NCI-H2196 (cell line): ENCODE data around the gene RIMBP2.

ENCODE experiments used
- DNase-seq: peaks from one replicate; lab custom pipeline; 2025; ENCODE audit not compliant: unreplicated experiment; lab: John Stamatoyannopoulos, UW

The RIMBP2 gene

DNA sequence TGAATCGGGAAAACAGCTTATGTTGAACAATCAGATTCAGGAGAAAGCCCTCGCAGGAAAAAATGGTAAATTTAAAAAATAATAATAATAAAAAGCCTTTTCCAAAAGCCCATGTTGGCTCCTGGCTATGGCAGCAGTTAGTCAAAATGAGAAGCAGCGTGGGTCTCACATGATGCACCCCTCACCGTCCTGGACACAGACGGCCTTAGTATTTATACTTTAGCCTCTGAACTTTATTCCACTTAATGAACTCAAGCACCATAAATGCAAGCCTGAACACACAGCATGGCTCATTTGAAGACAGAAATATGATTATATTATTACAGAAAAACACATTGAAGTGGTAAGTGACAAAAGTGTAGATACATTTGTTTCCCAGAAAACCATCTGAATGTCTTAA, 160.9 kb downstream of the RIMBP2 start:
- no peak for DNase-seq

GRCh38 chr12:130552483-130552996, 163.6 kb downstream of the RIMBP2 start:
- DNase-seq, result no peak

DNA sequence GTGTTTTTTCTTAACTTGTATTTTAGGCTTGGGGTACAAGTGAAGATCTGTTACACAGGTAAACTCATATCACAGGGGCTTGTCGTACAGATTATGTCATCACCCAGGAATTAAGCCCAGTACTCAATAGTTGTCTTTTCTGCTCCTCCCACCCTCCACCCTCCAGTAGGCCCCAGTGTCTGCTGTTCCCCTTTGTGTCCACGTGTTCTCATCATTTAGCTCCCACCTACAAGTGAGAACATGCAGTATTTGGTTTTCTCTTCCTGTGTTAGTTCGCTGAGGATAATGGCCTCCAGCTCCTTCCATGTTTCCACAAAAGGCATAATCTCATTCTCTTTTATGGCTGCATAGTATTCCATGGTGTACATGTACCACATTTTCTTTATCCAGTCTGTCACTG, 166.7 kb downstream of the RIMBP2 start:
- no peak for DNase-seq

- DNase-seq, result no peak
These were observed 168.5 kb downstream of the RIMBP2 start for GRCh38 chr12:130547480-130548155.

DNA sequence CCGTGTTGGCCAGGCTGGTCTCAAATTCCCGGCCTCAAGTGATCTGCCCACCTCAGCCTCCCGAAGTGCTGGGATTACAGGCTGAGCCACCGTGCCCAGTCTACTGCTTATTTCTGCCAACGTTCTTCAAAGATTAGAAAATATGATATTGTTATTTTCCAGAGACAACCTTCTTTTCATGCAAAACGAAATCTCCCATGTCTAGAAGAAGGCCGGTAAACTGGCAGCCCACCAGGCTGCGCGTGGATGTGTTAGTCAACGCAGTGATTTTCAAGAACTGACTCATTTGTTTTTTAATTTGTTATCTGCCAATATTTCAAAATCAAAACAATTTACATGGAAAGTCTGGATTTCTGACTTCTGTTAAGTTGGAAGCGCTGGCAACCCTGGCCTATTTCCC, 169.6 kb downstream of the RIMBP2 start:
- no peak for DNase-seq

- DNase-seq, result no peak
These were observed 170.6 kb downstream of the RIMBP2 start for GRCh38 chr12:130545475-130545874.

- DNase-seq, result no peak
These were observed 175.7 kb downstream of the RIMBP2 start for GRCh38 chr12:130540376-130540775.

DNA sequence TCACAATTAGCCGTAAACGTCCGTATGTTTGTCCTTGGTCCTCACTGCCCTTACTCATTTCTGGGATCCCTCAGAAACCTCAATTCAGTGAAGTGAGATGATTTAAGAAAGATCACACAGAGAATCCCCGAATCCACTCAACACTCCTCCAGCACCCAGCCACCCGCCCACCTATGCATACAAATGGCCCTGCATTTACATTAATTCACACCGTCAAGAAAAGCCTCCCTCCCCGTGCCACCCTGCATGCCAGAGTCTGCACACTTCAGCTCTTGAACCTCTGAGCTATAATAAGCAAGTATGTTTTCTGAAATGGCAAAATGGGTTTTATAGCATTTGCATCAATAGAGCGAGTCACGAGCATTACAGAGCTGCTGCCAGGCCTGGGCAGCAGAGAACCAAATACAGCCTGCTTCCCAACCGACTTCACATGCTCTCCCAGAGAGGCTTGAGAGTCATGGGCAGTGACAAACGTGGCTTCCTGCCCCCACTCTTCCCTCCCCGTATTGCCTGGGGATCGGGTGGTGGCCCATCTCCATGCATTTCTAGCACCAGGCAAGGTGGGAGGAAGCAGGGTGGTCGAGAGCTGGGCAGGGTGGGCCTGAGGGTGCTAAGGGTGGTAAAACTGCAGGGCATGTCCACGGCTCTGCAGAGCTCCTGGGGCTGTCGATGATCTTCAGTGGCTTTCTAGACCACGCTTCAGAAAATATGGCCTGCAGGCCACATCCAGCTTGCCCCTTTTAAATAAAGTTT, 177.6 kb downstream of the RIMBP2 start:
- no peak for DNase-seq

DNA sequence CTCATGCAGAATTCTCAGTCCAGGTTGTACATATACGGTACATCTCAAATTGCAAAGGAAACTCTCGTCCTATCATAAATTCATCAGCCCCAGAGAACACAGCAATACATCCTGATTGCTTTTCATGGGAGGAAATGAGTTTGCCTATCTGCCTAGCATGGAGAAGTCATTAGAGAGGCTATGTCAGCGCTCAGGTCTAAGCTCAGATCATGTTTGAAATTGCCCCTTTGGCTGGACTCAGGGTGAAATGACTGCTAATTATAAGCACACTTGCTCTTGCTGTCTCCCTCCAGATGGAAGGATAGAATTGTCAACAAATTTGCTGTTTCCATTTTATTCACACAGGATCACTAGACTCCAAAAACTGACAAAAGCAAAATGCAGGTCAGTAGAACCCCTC, 178.4 kb downstream of the RIMBP2 start:
- DNase-seq, result no peak

- peak; percentile 10 for DNase-seq
These were observed 179.0 kb downstream of the RIMBP2 start for GRCh38 chr12:130537051-130537450.

- no peak for DNase-seq
These were observed 185.7 kb downstream of the RIMBP2 start for GRCh38 chr12:130530429-130530828.

DNA sequence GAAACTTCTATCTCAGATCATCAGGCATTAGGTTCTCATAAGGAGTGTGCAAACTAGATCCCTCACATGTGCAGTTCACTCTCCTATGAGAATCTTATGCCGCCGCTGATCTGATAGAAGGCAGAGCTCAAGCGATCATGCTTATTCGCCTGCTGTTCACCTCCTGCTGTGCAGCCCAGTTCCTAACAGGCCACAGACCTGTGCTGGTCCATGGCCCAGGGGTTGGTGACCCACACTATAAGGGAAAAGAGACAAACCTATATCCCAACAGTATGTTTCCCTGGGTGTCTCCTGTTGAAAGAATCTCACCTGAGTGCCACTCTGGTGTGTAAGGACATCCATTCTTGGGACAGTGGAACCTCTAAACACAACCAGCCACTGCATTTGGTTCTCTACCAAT, 186.3 kb downstream of the RIMBP2 start:
- DNase-seq, result no peak

- DNase-seq, result no peak
These were observed 188.9 kb downstream of the RIMBP2 start for GRCh38 chr12:130527239-130527638.

DNA sequence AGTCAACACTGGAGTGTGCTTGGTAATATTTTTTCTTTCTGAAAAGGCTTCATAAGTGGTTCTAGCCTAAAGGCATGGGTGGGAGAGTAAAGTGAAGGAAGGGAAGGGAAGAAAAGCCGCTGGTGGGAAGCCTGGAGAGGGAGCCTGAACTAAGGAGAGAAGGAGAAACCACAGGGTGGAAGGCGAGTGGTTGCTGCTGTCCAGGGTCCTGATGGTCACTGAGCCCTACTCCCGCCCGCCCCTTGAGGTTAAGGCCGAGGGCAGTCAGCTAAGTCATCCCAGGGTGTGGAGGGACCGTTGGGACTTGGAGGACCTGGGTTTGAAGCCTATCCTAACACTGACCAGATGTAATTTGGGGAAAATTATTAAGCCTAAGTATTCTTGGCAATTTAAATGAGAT, 189.3 kb downstream of the RIMBP2 start:
- no peak for DNase-seq

DNA sequence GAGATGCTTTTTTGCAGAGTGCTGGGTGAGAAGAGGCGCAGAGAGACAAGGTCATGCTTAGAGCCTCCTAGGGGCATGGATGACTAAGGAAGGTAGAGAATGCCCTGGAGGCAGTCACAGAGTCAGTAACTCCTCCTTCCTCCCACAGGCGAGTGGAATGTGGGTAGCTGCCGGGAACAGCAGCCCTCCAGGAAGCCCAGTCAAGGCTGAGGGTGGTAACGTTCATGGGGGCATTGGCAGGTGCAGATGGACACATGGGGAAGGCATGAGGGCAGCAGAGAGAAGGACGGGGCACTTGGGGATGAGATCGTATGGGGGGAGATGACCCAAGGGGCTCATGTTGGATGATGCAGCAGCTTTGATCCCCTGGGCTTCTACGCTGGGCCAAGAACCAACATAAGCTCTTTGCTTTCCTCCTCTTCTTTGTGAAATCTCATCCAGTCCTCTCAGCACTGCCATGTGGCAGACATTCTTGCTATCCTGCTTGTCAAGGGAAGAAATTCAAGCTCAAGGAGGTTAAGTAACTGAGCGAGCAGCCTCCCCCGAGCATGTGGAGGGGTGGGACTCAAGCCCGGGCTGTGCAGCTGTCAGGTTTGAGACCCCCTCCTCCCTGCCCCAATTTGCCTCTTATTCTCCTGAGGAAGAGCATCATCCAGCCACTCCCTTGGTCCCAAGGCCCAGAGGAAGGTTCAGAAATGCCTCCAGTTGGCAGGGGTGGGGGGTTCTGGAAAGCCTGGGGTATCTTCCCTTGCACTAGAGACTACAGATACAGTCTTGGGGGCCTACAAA, 190.5 kb downstream of the RIMBP2 start:
- no peak for DNase-seq

GRCh38 chr12:130524759-130525158, 191.3 kb downstream of the RIMBP2 start:
- no peak for DNase-seq

DNA sequence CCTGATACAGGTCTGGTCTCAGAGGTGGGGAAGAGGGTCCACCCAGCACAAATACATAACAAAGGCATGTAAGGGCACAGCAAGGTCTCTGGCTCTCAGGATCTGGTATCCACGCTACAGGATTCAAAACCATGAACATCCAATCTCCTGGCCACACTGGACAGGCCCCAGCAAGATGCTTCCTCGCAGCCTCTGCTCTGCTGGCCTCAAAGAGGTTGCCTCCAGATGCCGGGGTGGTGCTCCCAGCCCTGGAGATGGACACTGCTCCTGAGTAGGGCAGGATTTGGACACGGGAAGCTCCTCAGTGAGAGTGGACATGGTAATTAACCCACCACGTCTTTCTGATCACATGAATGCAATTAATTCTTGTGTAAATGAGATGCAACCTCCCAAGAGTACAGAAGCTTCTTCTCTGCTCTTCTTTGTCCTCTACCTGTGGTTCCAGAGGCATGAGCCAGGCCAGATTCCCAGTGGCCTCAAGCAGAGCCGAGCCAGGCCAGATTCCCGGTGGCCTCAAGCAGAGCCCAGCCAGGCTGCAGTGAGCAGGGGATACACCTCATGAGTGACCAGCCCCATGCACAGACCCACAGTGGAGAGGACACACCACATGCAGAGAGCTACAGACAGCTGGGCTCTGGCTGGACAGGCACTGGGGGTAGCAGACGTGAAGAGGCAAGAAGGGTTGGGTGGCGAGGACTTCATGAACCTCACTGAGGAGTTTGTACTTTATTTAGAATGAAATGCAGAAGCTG, 192.1 kb downstream of the RIMBP2 start:
- DNase-seq, result no peak

DNA sequence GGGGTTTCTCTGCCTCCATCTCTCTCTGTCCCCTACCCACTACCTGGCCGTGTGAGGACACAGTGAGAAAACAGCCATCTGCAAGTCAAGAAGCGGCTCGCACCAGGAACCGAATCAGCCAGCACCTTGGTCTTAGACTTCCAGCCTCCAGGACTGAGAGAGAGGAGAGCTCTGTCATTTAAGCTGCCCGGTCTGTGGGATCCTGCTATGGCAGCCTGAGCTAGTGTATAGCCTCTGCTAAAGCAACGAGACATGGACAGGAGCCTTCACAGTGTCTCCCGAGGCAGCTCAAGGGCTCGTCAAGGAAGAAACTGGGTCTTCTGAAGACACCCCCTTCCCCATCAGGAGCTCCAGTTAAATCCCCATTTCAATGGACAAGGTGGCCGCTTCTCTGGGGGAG, 192.9 kb downstream of the RIMBP2 start:
- no peak for DNase-seq

GRCh38 chr12:130522244-130522834, 193.8 kb downstream of the RIMBP2 start:
- no peak for DNase-seq

DNA sequence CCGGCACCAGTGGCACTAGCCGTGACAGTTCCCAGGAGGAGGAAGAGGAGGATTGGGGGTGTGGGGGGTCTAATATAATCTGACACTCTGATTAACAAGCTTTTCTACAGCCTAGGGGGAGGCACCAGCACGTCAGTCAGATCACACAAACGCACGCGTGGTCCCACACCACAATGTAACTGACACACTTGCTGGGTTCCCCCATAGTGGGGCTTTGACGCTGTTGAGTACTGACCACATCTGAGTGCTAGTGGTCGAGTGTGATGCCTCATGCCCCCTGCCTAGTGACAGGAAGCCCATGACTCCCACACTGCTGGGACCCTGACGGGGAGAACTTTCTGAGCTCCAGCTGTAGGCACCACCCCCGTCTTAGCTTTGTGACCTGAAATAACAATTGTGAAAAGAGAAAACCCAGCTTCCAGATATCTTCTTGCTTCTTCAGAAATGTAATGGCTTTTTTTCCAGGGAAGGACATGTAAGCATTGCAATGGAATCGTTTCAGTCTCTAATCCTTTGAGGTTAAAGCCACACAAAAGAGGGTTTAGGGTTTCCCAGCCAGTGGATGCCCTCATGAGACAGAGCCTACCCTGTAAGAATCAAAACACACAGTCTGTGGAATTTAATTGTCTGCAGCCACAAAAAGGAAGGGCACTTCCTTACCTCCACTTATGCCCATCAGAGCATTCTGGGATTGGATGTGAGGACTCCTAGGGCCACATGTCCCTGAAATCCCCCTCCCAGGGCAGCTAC, 194.5 kb downstream of the RIMBP2 start:
- DNase-seq, result no peak
